ENCODE measurements around the gene BTBD6. TPM values are rescaled to one million over a fixed set of nuclear protein-coding genes. Genes with fewer than 3 reads are reported as not detected.

The BTBD6 gene
- total RNA-seq, 1 donor from 2014 or later, result 36.3 TPM

- no peak for DNase-seq (ENCODE audit: low spot score)
Measured at GRCh38 chr14:105211086-105211757, 37.1 kb upstream of the BTBD6 start.

- no peak for DNase-seq (ENCODE audit: low spot score)
Measured at GRCh38 chr14:105211758-105212089, 36.6 kb upstream of the BTBD6 start.

GRCh38 chr14:105212541-105213300 is 35.6 kb upstream of the BTBD6 start:
- no peak for DNase-seq (ENCODE audit: low spot score)

- DNase-seq (ENCODE audit: low spot score), result no peak
Measured at GRCh38 chr14:105213361-105213760, 35.0 kb upstream of the BTBD6 start.

- no peak for DNase-seq (ENCODE audit: low spot score)
Measured at GRCh38 chr14:105214324-105214915, 33.9 kb upstream of the BTBD6 start.

- no peak for DNase-seq (ENCODE audit: low spot score)
Measured at GRCh38 chr14:105215602-105216001, 32.7 kb upstream of the BTBD6 start.

- no peak for DNase-seq (ENCODE audit: low spot score)
Measured at GRCh38 chr14:105216490-105217247, 31.7 kb upstream of the BTBD6 start.

- no peak for DNase-seq (ENCODE audit: low spot score)
Measured at GRCh38 chr14:105217774-105218173, 30.6 kb upstream of the BTBD6 start.

- DNase-seq (ENCODE audit: low spot score), result no peak
Measured at GRCh38 chr14:105218611-105219010, 29.7 kb upstream of the BTBD6 start.

- DNase-seq (ENCODE audit: low spot score), result no peak
Measured at GRCh38 chr14:105219043-105219612, 29.2 kb upstream of the BTBD6 start.

GRCh38 chr14:105219753-105220152 is 28.6 kb upstream of the BTBD6 start:
- DNase-seq (ENCODE audit: low spot score), result no peak

GRCh38 chr14:105220699-105221597 is 27.4 kb upstream of the BTBD6 start:
- DNase-seq (ENCODE audit: low spot score), result no peak

- no peak for DNase-seq (ENCODE audit: low spot score)
Measured at GRCh38 chr14:105221598-105222178, 26.6 kb upstream of the BTBD6 start.

- no peak for DNase-seq (ENCODE audit: low spot score)
Measured at GRCh38 chr14:105223260-105223659, 25.1 kb upstream of the BTBD6 start.

- no peak for DNase-seq (ENCODE audit: low spot score)
Measured at GRCh38 chr14:105223770-105224544, 24.4 kb upstream of the BTBD6 start.

GRCh38 chr14:105224845-105225570 is 23.3 kb upstream of the BTBD6 start:
- DNase-seq (ENCODE audit: low spot score), result no peak

- DNase-seq (ENCODE audit: low spot score), result no peak
Measured at GRCh38 chr14:105226198-105226597, 22.1 kb upstream of the BTBD6 start.

- DNase-seq (ENCODE audit: low spot score), result no peak
Measured at GRCh38 chr14:105227346-105227745, 21.0 kb upstream of the BTBD6 start.

- DNase-seq (ENCODE audit: low spot score), result no peak
Measured at GRCh38 chr14:105228562-105228961, 19.8 kb upstream of the BTBD6 start.

Data from ureter (tissue), 1 donor.